Measurements from ENCODE around the gene ABCD3. TPM values are rescaled to one million over a fixed set of nuclear protein-coding genes. Genes with fewer than 3 reads are reported as not detected.

ABCD3 gene
- total and polyA plus RNA-seq, 2 of the 8 experiments (the other 6 are each of a cell fraction or from before 2014, with no cell fraction given), result 6.6 to 29.4 TPM

DNA sequence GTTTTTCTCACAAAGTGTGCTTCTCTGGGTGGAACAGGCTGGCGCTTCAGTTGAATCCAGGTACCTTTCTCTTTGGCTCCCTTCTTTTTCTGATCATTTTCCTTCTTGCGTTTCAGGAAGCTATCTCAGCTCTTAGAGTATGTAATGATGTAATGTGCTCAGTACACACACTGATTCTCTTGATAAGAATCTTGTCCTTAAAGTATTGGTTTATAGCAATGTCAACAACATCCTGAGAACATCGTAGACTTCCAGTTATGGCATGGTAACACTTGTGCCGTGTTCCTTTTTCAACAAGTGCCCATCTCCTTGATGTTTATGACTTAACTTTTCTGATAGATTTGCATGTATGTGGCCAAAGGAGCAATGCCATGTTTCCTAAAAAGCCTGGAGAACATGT, 11.7 kb upstream of the ABCD3 start:
- TF ChIP-seq, protein P1, sequence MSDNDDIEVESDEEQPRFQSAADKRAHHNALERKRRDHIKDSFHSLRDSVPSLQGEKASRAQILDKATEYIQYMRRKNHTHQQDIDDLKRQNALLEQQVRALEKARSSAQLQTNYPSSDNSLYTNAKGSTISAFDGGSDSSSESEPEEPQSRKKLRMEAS (IDR thresholded peaks at IDR 0.05), result no peak
- TF ChIP-seq SAP30 (IDR thresholded peaks at IDR 0.05; ENCODE audit: insufficient read depth, insufficient replicate concordance, low read length) (no peak), TCF12 (IDR thresholded peaks at IDR 0.05; ENCODE audit: low read depth, low read length) (no peak), GTF2F1 (IDR thresholded peaks at IDR 0.05; ENCODE audit: borderline replicate concordance, low read depth, low read length) (no peak), POU5F1 (IDR thresholded peaks at IDR 0.05; ENCODE audit: low read depth, low read length) (no peak), TAF7 (optimal IDR thresholded peaks at IDR 0.05; ENCODE audit: borderline replicate concordance, low read depth, low read length) (no peak), EZH2 (IDR thresholded peaks at IDR 0.05; ENCODE audit: low read depth, low read length, severe bottlenecking) (no peak), NANOG (IDR thresholded peaks at IDR 0.05; ENCODE audit: insufficient read depth, low read depth, low read length, poor library complexity, severe bottlenecking) (no peak), EGR1 (IDR thresholded peaks at IDR 0.05; ENCODE audit: borderline replicate concordance, low read depth, low read length) (no peak), SIX5 (IDR thresholded peaks at IDR 0.05; ENCODE audit: low read depth, low read length) (no peak), JUND (IDR thresholded peaks at IDR 0.05; ENCODE audit: low read length) (no peak), KDM4A (IDR thresholded peaks at IDR 0.05; ENCODE audit: low read depth, low read length, severe bottlenecking) (no peak)
- TF ChIP-seq, protein P2, sequence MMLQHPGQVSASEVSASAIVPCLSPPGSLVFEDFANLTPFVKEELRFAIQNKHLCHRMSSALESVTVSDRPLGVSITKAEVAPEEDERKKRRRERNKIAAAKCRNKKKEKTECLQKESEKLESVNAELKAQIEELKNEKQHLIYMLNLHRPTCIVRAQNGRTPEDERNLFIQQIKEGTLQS (IDR thresholded peaks at IDR 0.05; ENCODE audit: insufficient read depth, low read depth, low read length), result no peak
- CTCF ChIA-PET (ENCODE audit: partially characterized antibody), result interaction anchor here (1.0 kb wide), 1 partner anchor 10 kb away, joined by 5 read pairs; no protein-coding TSS in a partner anchor
- no peak for FAIRE-seq

More for the DNA sequence above, 11.7 kb upstream of the ABCD3 start:
- Histone ChIP-seq H3K27ac (ENCODE audit: low read depth, low read length) (no peak overlapping the region), H2BK12ac (ENCODE audit: low read depth, low read length) (no peak overlapping the region), H4K91ac (replicated peaks; ENCODE audit: insufficient read length, low read length) (no peak overlapping the region), H2BK15ac (ENCODE audit: low read length) (no peak overlapping the region), H3K79me1 (ENCODE audit: low read depth, low read length) (no peaks in the 10 kb centered on the region), H3K4ac (replicated peaks; ENCODE audit: insufficient read length, low read depth, low read length) (no peak overlapping the region), H3K9me3 (ENCODE audit: insufficient read depth in 2 of 2, low read depth in 1 of 2, low read length in 1 of 2) (no peaks in the 10 kb centered on the region), H2AK5ac (ENCODE audit: low read depth, low read length) (no peak overlapping the region), H3K27me3 (replicated peaks in 1 of 4; ENCODE audit: control insufficient read depth in 3 of 4, extremely low read depth in 1 of 4, insufficient read depth in 3 of 4, low read length in 3 of 4) (no peaks in the 10 kb centered on the region), H3K56ac (replicated peaks; ENCODE audit: insufficient read length, low read depth, low read length) (no peak overlapping the region), H4K20me1 (replicated peaks in 1 of 2; ENCODE audit: control insufficient read depth in 1 of 2, insufficient read depth in 2 of 2, low read length in 2 of 2) (no peaks in the 10 kb centered on the region), H3K9ac (replicated peaks in 1 of 4; ENCODE audit: extremely low read depth in 1 of 4, low read depth in 3 of 4, low read length in 3 of 4) (no peak overlapping the region), H3K18ac (ENCODE audit: extremely low read depth, low read length) (no peak overlapping the region), H3K4me1 (replicated peaks in 1 of 4; ENCODE audit: control insufficient read depth in 3 of 4, insufficient read depth in 4 of 4, low read length in 3 of 4) (peaks cover 0 to 4% (median 0%) of the 10 kb centered on the region in 4 experiments; a peak in 1 of 7 replicates), H3K4me2 (ENCODE audit: insufficient read depth in 1 of 2, low read depth in 2 of 2, low read length in 2 of 2) (no peak overlapping the region), H2AFZ (ENCODE audit: low read length) (no peak overlapping the region), H3K4me3 (ENCODE audit: extremely low read depth in 1 of 4, insufficient read depth in 2 of 4, low read depth in 3 of 4, low read length in 4 of 4) (no peak overlapping the region), H3K14ac (ENCODE audit: insufficient read length) (no peak overlapping the region), H3K36me3 (ENCODE audit: control insufficient read depth in 2 of 4, insufficient read depth in 4 of 4, low read length in 3 of 4) (no peaks in the 10 kb centered on the region), H3K79me2 (ENCODE audit: control insufficient read depth in 1 of 2, insufficient read depth in 2 of 2, low read length in 2 of 2) (no peaks in the 10 kb centered on the region), H2BK5ac (ENCODE audit: low read depth, low read length) (no peak overlapping the region), H2BK120ac (replicated peaks; ENCODE audit: low read depth, low read length) (no peak overlapping the region), H4K8ac (ENCODE audit: extremely low read depth, insufficient read depth, low read length) (no peak overlapping the region), H3K23ac (ENCODE audit: insufficient read length) (no peak overlapping the region), H2BK20ac (ENCODE audit: low read length) (no peak overlapping the region), H3K23me2 (ENCODE audit: low read depth, low read length) (no peaks in the 10 kb centered on the region), H4K5ac (ENCODE audit: insufficient read length, low read depth, low read length) (no peak overlapping the region)
- WGBS, 2 experiments (ENCODE audit: extremely low coverage in 1 of 2, insufficient coverage in 1 of 2, insufficient read length in 1 of 2, insufficient replicate concordance in 2 of 2, low coverage in 1 of 2, low lambda C conversion rate in 2 of 2, missing lambda C conversion rate in 1 of 2), result 90% methylated on average over 4 of the region's 4 CpGs; no CpG with 5 or more reads in 1 of the 2 experiments
- no peak for DNase-seq (ENCODE audit: low read depth in 1 of 2, low spot score in 2 of 2)
- POLR2A ChIA-PET (ENCODE audit: partially characterized antibody), result no interaction called here
